Gastrocnemius medialis (tissue), 4 donors: ENCODE results near the gene ZFYVE28. TPM values are rescaled to one million over a fixed set of nuclear protein-coding genes. Genes with fewer than 3 reads are reported as not detected.

Experiments used
- ATAC-seq, 2 donors: fragments of 150-250 bp; one replicate each; pipeline ENCODE4 v1.9.1; 2016
- DNase-seq, 2 donors: peaks; one replicate each; pipeline ENCODE4 v3.0.0-alpha.2; 2019
- H3K27ac ChIP-seq, 4 donors: fragments of 200-600 bp; sonication (generic); 1 replicate in 1 of 4; 2 replicates in 3 of 4; pipeline ENCODE4 v1.5.1; 2016 to 2018; ENCODE audit warnings: mild to moderate bottlenecking in 2 of 4, moderate library complexity in 1 of 4
- H3K27me3 ChIP-seq, 3 donors: fragments of 200-600 bp; sonication (generic) in 2 of 3; 1 replicate in 1 of 3; 2 replicates in 2 of 3; pipeline versions ENCODE4 v1.5.1 to v1.6.0; 2016 to 2019; ENCODE audit warnings: mild to moderate bottlenecking in 1 of 3, moderate library complexity in 1 of 3
- H3K36me3 ChIP-seq, 2 donors: fragments of 200-600 bp; sonication (generic) in 1 of 2; one replicate each; pipeline ENCODE4 v1.5.1; 2017 to 2018
- H3K4me1 ChIP-seq, 2 donors: fragments of 200-600 bp; sonication (generic) in 1 of 2; one replicate each; pipeline ENCODE4 v1.5.1; 2016 to 2017; ENCODE audit warnings: mild to moderate bottlenecking in 2 of 2
- H3K4me3 ChIP-seq, 4 donors: fragments of 200-600 bp; sonication (generic) in 3 of 4; 1 replicate in 1 of 4; 2 replicates in 3 of 4; pipeline ENCODE4 v1.5.1; 2016 to 2019; ENCODE audit warnings: mild to moderate bottlenecking in 2 of 4
- H3K9me3 ChIP-seq, 3 donors: fragments of 200-600 bp; sonication (generic) in 2 of 3; 1 replicate in 1 of 3; 2 replicates in 2 of 3; pipeline ENCODE4 v1.5.1; 2016 to 2019
- CTCF ChIP-seq, 5 experiments: fragments of 450-650 bp in 3 of 5; fragments of 200-600 bp in 2 of 5; sonication (generic) in 2 of 5; IDR thresholded peaks in 4 of 5; conservative IDR thresholded peaks in 1 of 5; 1 replicate in 4 of 5; 2 replicates in 1 of 5; pipeline ENCODE4 v1.5.1; 2016 to 2019; ENCODE audit warnings: antibody characterized with exemption in 5 of 5, mild to moderate bottlenecking in 3 of 5, moderate library complexity in 3 of 5
- POLR2A ChIP-seq, 2 donors: fragments of 450-650 bp; IDR thresholded peaks; one replicate each; pipeline ENCODE4 v1.6.1; 2017; ENCODE audit warnings: antibody characterized with exemption in 2 of 2, mild to moderate bottlenecking in 2 of 2, moderate library complexity in 2 of 2
- in situ Hi-C, 4 donors: fragments of 200-750 bp; cut with MboI; loops; one replicate each; pipeline versions ENCODE4 v1.15.0 to v1.8.0; 2017; ENCODE audit warnings: low sequenced_read_pairs in 4 of 4
- intact Hi-C: fragments of 100-400 bp; cut with DNase I; formaldehyde crosslinking; loops from one replicate; pipeline ENCODE4 v1.15.1; 2023; ENCODE audit warnings: low total_unique reads
- total RNA-seq, 4 donors: library from RNA; depleted of rRNA; stranded (reverse); fragments of >200 nt; gene quantifications; one replicate each; pipeline versions ENCODE4 v1.1.0 to v1.2.3, GENCODE V29; 2016

Gene ZFYVE28
- total RNA-seq, 4 donors from 2014 or later: 1.8 to 6.0 (median 3.4) TPM

GRCh38 chr4:2290488-2290887 lies 128.0 kb downstream of the ZFYVE28 start:
- Histone ChIP-seq H3K4me3 (no peak overlapping the region), H3K36me3 (no peaks in the 10 kb centered on the region), H3K9me3 (no peaks in the 10 kb centered on the region), H3K27ac (no peak overlapping the region), H3K27me3 (no peaks in the 10 kb centered on the region), H3K4me1 (no peaks in the 10 kb centered on the region)
- intact Hi-C loops: no loop called here
- DNase-seq: no peak
- ATAC-seq: no peak
- no peak for TF ChIP-seq CTCF (IDR thresholded peaks at IDR 0.05 in 4 of 5, conservative IDR thresholded peaks at IDR 0.05 in 1 of 5)
- no peak for TF ChIP-seq POLR2A (IDR thresholded peaks at IDR 0.05)
- in situ Hi-C loops: no loop called here

GRCh38 chr4:2289955-2290333 lies 128.5 kb downstream of the ZFYVE28 start:
- in situ Hi-C loops (no loop called here), intact Hi-C loops (no loop called here)
- Histone ChIP-seq H3K27me3 (no peaks in the 10 kb centered on the region), H3K27ac (no peak overlapping the region), H3K4me3 (no peak overlapping the region), H3K9me3 (no peaks in the 10 kb centered on the region), H3K4me1 (no peaks in the 10 kb centered on the region), H3K36me3 (no peaks in the 10 kb centered on the region)
- DNase-seq (no peak), ATAC-seq (no peak)
- TF ChIP-seq CTCF (IDR thresholded peaks at IDR 0.05 in 4 of 5, conservative IDR thresholded peaks at IDR 0.05 in 1 of 5) (no peak), POLR2A (IDR thresholded peaks at IDR 0.05) (no peak)

- in situ Hi-C loops: no loop called here
- TF ChIP-seq POLR2A (IDR thresholded peaks at IDR 0.05): no peak
- TF ChIP-seq CTCF (IDR thresholded peaks at IDR 0.05 in 4 of 5, conservative IDR thresholded peaks at IDR 0.05 in 1 of 5): no peak
Measured at GRCh38 chr4:2289311-2289954, 129.0 kb downstream of the ZFYVE28 start.

GRCh38 chr4:2288051-2288541 lies 130.3 kb downstream of the ZFYVE28 start:
- no peak for DNase-seq
- in situ Hi-C loops: no loop called here
- Histone ChIP-seq H3K9me3 (no peaks in the 10 kb centered on the region), H3K4me1 (no peaks in the 10 kb centered on the region), H3K27me3 (no peaks in the 10 kb centered on the region), H3K4me3 (no peak overlapping the region), H3K36me3 (no peaks in the 10 kb centered on the region), H3K27ac (no peak overlapping the region)
- no peak for TF ChIP-seq CTCF (IDR thresholded peaks at IDR 0.05 in 4 of 5, conservative IDR thresholded peaks at IDR 0.05 in 1 of 5)
- no peak for TF ChIP-seq POLR2A (IDR thresholded peaks at IDR 0.05)
- ATAC-seq: no peak
- intact Hi-C loops: no loop called here

More at GRCh38 chr4:2289311-2289954, 129.0 kb downstream of the ZFYVE28 start:
- no peaks in the 10 kb centered on the region for H3K9me3 ChIP-seq
- no peaks in the 10 kb centered on the region for H3K27me3 ChIP-seq
- H3K27ac ChIP-seq: no peak overlapping the region
- no peaks in the 10 kb centered on the region for H3K36me3 ChIP-seq
- no peaks in the 10 kb centered on the region for H3K4me1 ChIP-seq
- ATAC-seq (no peak), DNase-seq (no peak)
- no peak overlapping the region for H3K4me3 ChIP-seq
- intact Hi-C loops: no loop called here

GRCh38 chr4:2287594-2287915 lies 130.9 kb downstream of the ZFYVE28 start:
- ATAC-seq (no peak), DNase-seq (no peak)
- Histone ChIP-seq H3K27ac (no peak overlapping the region), H3K27me3 (no peaks in the 10 kb centered on the region), H3K9me3 (no peaks in the 10 kb centered on the region), H3K4me1 (no peaks in the 10 kb centered on the region), H3K4me3 (no peak overlapping the region), H3K36me3 (no peaks in the 10 kb centered on the region)
- in situ Hi-C loops (no loop called here), intact Hi-C loops (no loop called here)
- TF ChIP-seq POLR2A (IDR thresholded peaks at IDR 0.05) (no peak), CTCF (IDR thresholded peaks at IDR 0.05 in 4 of 5, conservative IDR thresholded peaks at IDR 0.05 in 1 of 5) (no peak)
